ENCODE data around the gene MED12.

DNA sequence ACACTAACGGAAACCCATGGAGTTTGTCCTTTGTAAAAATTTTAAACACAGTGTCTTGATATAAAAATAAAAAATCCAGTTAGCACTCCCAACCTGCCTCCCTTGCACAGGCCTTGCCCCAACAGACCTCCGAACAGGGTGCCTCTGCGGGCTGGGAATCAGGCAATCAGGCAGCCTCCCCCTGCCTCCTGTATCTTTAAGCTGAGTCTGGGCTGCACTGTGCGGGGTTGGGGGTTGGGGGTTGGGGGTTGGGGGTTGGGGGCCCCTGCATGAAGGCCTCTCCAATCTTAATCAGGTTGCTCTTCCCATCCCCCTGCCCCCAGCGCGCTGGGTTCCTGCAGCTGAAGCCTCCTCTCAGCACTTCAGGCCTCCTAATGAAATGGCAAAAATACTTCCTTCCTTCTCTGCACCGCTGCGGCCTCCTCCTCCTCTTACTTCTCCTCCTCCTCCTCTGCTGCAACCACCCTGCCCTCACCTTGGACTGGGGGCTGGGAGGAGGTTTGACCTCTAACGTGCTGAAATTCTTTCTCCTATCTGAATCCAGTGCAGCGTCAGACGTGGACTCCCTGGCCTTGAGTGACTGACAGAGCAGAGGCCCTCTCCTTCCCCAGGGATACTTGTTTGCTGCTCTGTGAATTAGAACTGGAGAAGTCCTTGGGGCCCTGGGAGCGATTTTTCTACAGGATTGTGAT, 52.9 kb downstream of the MED12 start:
- TF ChIP-seq, protein P1, sequence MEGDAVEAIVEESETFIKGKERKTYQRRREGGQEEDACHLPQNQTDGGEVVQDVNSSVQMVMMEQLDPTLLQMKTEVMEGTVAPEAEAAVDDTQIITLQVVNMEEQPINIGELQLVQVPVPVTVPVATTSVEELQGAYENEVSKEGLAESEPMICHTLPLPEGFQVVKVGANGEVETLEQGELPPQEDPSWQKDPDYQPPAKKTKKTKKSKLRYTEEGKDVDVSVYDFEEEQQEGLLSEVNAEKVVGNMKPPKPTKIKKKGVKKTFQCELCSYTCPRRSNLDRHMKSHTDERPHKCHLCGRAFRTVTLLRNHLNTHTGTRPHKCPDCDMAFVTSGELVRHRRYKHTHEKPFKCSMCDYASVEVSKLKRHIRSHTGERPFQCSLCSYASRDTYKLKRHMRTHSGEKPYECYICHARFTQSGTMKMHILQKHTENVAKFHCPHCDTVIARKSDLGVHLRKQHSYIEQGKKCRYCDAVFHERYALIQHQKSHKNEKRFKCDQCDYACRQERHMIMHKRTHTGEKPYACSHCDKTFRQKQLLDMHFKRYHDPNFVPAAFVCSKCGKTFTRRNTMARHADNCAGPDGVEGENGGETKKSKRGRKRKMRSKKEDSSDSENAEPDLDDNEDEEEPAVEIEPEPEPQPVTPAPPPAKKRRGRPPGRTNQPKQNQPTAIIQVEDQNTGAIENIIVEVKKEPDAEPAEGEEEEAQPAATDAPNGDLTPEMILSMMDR (IDR thresholded peaks at IDR 0.05): no peak
- TF ChIP-seq EZH2 (IDR thresholded peaks at IDR 0.05): no peak
